ENCODE results near the gene COL12A1. TPM values are rescaled to one million over a fixed set of nuclear protein-coding genes. Genes with fewer than 3 reads are reported as not detected.
A peak's percentile ranks its signal among the peaks of the same experiment; 100 is the strongest.

COL12A1 gene
- total and polyA plus RNA-seq, 9 of the 15 experiments (the other 6 are each of a cell fraction or from before 2014, with no cell fraction given): 0.11 TPM; not detected in 8

GRCh38 chr6:75217193-75217592, 11.3 kb upstream of the COL12A1 start (continued):
- no peak for TF ChIP-seq CXXC5 (CRISPR knock-in tag; IDR thresholded peaks at IDR 0.05)
- TF ChIP-seq ZNF561 (CRISPR knock-in tag; conservative IDR thresholded peaks at IDR 0.05): no peak
- peak; percentile 59 for TF ChIP-seq MEIS2 (IDR thresholded peaks at IDR 0.05; ENCODE audit: partially characterized antibody)
- no peak for TF ChIP-seq CBX1 (IDR thresholded peaks at IDR 0.05; ENCODE audit: low read depth)
- TF ChIP-seq BACH1 (tag; IDR thresholded peaks at IDR 0.05): no peak
- no peak for TF ChIP-seq MLLT1 (IDR thresholded peaks at IDR 0.05)
- no peak for TF ChIP-seq PYGO2 (tag; IDR thresholded peaks at IDR 0.05)
- TF ChIP-seq HNRNPUL1 (IDR thresholded peaks at IDR 0.05; ENCODE audit: low read length): no peak
- no peak for TF ChIP-seq PPARD (CRISPR knock-in tag; IDR thresholded peaks at IDR 0.05)
- no peak for TF ChIP-seq NKRF (IDR thresholded peaks at IDR 0.05; ENCODE audit: borderline replicate concordance)
- no peak for TF ChIP-seq THRA (IDR thresholded peaks at IDR 0.05)
- TF ChIP-seq MEF2D (tag; conservative IDR thresholded peaks at IDR 0.05; ENCODE audit: low read depth): peak; percentile 88
- no peak for TF ChIP-seq NUFIP1 (IDR thresholded peaks at IDR 0.05; ENCODE audit: partially characterized antibody)
- TF ChIP-seq TAF9B (IDR thresholded peaks at IDR 0.05; ENCODE audit: partially characterized antibody): no peak
- TF ChIP-seq RERE (CRISPR knock-in tag; IDR thresholded peaks at IDR 0.05; ENCODE audit: borderline replicate concordance): no peak
- no peak for TF ChIP-seq HCFC1 (IDR thresholded peaks at IDR 0.05; ENCODE audit: low read depth, low read length)
- no peak for TF ChIP-seq JUND (IDR thresholded peaks at IDR 0.05; ENCODE audit: borderline replicate concordance, low read depth, low read length)
- TF ChIP-seq JUND (tag; IDR thresholded peaks at IDR 0.05; ENCODE audit: borderline replicate concordance, low read depth, low read length): peak; percentile 37; the same call in 1 of the 3 replicates
- TF ChIP-seq ZNF696 (CRISPR knock-in tag; conservative IDR thresholded peaks at IDR 0.05): no peak

All from K562 (cell line).